GM12891 (cell line): ENCODE results near the gene ACAN.
A peak's percentile ranks its signal among the peaks of the same experiment; 100 is the strongest.

ENCODE experiments used
- DNase-seq: peaks from one replicate; pipeline ENCODE4 v3.0.0; 2011; ENCODE audit warnings: low spot score; ENCODE audit not compliant: insufficient read length
- FAIRE-seq: peaks from 2 replicates; lab custom pipeline; 2011; peaks lifted over from hg19 to GRCh38; lab: Jason Lieb, UNC
- PAX5 ChIP-seq: IDR thresholded peaks from 2 replicates; pipeline ENCODE4 v1.6.1; 2011; ENCODE audit warnings: low read length, moderate library complexity, mild to moderate bottlenecking; ENCODE audit not compliant: insufficient read depth, severe bottlenecking
- POLR2A ChIP-seq: IDR thresholded peaks from 2 replicates; pipeline ENCODE4 v1.6.1; 2011; ENCODE audit warnings: low read depth, low read length, control low read depth
- POLR2AphosphoS5 ChIP-seq: IDR thresholded peaks from 2 replicates; pipeline ENCODE4 v1.6.1; 2011; ENCODE audit warnings: low read depth, low read length, control low read depth
- POU2F2 ChIP-seq: IDR thresholded peaks from 2 replicates; pipeline ENCODE4 v1.6.1; 2011; ENCODE audit warnings: low read depth, mild to moderate bottlenecking, control low read depth, low read length, moderate library complexity
- SPI1 ChIP-seq: IDR thresholded peaks from 2 replicates; pipeline ENCODE4 v1.6.1; 2011; ENCODE audit warnings: low read depth, low read length, control low read depth
- TAF1 ChIP-seq: IDR thresholded peaks from 2 replicates; pipeline ENCODE4 v1.6.1; 2011; ENCODE audit warnings: low read depth, low read length, control low read depth

Gene ACAN

DNA sequence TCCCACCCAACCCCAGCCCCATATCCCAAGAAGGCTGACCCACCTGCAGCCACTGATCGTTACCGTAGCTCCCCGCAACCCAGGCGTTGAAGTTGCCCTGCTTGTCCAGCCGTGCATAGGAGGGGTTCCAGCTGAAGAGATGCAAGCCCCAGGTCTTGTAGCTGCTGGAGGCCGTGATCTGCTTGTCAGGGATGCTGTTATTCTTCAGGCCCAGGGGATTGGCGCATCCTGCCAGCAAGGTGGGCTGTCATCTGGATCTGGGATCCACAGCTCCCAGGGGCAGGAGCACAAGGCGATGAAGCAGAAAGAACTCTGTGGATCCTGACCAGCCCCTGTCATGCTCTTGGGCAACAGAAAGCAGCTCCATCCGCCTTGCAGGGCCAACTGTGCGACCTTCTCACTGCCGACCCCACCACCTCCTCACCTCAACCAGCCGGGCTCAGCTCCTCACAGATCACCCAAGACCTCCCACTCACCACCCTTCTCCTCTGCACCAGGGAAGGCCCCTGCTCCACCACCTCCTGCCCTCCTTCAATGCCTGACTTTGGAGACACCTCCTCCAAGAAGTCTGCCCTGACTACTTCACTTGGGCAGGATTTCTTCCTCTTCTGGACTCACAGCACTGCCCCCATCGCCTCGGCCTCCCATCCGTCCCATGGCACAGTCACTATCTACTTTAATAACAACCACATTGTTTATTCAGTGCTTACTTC lies 98.4 kb downstream of the ACAN start:
- TF ChIP-seq POU2F2 (no peak), SPI1 (no peak), POLR2A (no peak), POLR2AphosphoS5 (no peak), PAX5 (no peak), TAF1 (no peak)
- DNase-seq, result no peak
- FAIRE-seq, result no peak

DNA sequence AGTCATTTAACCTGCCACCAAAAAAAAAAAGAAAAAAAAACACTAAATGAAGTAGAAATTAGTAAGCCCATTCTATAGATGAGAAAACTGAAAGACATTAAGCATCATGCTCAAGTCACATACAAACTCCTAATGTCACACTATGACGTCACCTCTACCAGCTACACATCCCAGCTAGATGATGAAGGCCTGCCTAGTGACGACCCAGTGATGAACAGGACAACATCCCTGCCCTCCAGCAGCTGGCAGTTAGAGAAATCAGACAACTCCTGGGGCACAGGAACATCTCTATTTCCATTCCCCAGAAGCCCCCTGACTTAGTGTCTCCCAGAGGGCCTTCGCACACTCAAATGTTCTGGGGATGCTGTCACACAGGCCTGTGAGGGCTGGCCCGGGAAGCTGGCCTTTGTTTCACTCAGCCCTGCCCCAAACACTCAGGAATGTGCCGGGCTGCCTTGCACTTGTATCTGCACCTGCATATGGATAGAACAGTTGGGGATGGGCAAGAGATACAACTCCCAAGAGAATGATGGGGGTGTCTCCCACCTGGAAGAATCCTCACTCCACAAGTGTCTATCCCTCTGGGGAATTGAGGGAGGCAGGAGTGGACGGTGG lies 99.1 kb downstream of the ACAN start:
- DNase-seq (no peak), FAIRE-seq (no peak)
- TF ChIP-seq TAF1, result no peak
- no peak for TF ChIP-seq POLR2A
- no peak for TF ChIP-seq POLR2AphosphoS5
- TF ChIP-seq SPI1, result no peak
- no peak for TF ChIP-seq POU2F2
- TF ChIP-seq PAX5, result no peak

DNA sequence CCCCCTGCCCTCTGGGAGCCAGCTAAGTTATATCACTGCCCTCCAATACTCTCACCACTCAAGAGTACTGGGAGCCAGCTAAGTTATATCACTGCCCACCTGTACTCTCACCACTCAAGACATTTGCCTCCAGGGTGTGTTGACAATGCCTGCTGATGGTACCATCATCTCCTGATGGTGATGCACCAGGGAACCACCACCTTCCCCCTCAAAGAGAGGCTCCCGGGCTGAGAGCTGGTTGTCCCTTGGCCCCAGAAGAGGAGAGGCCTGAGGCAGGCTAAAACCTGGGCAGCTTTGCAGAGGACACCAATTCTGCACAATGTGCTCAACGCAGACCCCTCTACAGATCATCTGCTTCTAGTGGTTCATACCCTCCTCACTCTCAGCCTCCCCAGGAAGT lies 99.6 kb downstream of the ACAN start:
- no peak for FAIRE-seq
- DNase-seq, result no peak
- no peak for TF ChIP-seq SPI1
- TF ChIP-seq POLR2AphosphoS5, result no peak
- TF ChIP-seq POU2F2, result no peak
- no peak for TF ChIP-seq PAX5
- no peak for TF ChIP-seq TAF1
- TF ChIP-seq POLR2A, result no peak

DNA sequence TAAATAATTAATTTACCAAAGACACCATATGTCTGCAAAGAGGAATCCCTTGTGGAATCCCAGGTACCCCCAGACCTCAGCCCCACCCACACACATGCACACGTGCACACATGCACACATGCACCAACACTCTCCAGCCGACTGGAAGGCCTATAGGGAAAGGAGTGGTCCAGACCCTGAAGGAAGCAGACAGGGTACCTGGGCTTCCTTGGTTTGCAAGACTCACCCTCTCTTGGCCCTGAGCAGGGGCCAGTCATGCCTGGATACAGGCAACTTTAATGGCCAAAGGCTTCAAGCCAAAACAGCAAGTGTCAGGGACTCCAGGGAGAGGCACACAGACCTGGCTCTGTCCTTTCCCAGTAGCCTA lies 101.0 kb downstream of the ACAN start:
- no peak for FAIRE-seq
- no peak for DNase-seq
- TF ChIP-seq PAX5 (no peak), TAF1 (no peak), POLR2A (no peak), SPI1 (no peak), POLR2AphosphoS5 (no peak), POU2F2 (no peak)

DNA sequence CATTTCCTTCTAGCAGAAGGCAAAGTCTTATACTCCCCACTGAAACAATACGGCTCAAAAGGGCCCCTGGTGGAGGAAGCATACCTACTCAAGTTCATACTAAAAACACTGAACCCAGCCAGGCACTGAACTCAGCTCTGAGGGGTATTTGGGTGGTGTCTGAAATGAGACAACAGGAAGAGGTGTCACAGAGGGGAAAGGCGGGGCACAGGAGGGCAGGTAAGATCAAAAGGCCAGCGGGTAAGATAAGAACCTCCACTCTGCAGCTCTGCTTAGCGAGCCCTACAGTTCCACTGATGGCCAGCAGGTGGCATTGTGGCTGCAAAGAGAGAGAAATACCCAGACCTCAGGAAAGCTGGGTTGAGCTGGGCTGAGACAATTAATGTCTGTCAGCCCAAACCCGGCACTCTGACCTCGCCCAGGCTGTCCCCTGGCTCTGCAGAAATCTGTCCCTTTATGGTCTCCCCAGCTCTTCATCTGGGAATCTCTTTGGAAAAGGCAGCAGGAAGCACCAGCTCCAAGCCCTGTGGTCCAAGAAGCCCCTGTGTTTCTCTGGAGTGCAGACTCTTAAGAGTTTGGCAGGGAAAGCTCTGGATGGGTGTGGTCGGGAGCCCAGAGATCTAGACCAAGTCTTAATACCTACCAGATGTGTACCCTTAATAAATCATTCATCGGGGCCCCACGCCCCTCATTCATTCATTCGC lies 101.5 kb downstream of the ACAN start:
- TF ChIP-seq POU2F2 (no peak; the same call in 1 of the 2 replicates), TAF1 (no peak), SPI1 (no peak)
- FAIRE-seq, result peak; percentile 72
- peak; percentile 72 for DNase-seq

DNA sequence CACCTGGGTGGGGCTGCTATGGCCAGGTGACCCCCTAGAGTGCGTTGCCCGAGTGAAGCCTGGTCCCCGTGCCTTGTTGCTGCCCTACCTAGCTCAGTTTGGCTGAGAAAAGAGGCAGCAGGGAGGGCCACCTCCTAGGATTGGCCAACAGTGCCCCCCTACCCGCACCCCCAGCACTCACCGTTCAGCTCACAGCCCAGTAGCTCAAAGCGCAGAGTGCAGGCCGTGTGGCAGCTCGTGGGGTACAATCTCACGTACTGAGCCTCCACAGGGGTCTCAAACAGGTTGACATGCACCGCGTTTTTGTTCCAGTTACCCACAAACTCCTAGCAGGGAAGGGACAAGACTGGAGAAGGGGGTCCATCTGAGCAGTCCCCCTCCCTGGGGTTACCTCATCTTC lies 102.3 kb downstream of the ACAN start:
- FAIRE-seq, result no peak
- TF ChIP-seq POLR2AphosphoS5 (no peak), POU2F2 (no peak), PAX5 (no peak), TAF1 (no peak), SPI1 (no peak), POLR2A (no peak)
- peak; percentile 0 for DNase-seq

DNA sequence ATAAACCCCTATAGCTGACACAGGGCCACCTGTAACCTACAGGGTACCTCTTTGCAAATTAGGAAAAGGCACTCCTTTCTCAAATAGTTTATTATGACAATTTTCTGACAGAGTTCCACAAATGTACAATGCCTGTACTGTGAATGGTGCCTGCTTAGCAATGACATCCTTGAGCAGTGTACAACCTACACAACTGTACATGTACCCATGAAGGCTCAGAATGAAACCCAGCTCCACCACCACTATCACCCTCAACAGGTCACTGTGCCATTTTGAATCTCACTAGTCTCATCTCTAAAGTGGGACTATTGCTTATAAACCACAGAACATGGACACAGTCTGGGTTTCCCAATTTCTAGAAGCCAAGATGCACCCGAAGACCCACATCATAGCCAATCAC lies 102.9 kb downstream of the ACAN start:
- DNase-seq (no peak), FAIRE-seq (no peak)
- TF ChIP-seq TAF1 (no peak), POLR2A (no peak), POU2F2 (no peak), SPI1 (no peak), PAX5 (no peak), POLR2AphosphoS5 (no peak)

DNA sequence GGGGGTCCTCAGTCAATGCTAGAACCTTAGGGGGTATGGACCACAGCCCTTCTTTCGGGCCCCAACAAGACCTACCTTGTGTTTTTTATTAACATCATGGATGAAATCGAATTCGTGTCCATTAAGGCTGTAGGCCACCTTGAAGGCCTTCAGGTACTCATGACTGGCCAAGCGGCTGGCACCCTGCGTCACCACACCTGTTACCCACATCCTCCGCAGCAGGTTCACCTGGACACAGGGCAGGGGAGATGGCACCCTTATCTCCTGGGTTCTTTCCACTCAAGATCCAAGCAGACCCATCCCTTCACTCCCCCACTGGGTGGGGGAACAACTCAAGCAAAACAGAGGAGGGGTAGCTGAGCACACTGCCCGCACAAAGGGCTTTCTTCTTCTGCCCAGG lies 103.3 kb downstream of the ACAN start:
- FAIRE-seq (no peak), DNase-seq (no peak)
- TF ChIP-seq SPI1 (no peak), POLR2A (no peak), TAF1 (no peak), PAX5 (no peak), POLR2AphosphoS5 (no peak), POU2F2 (no peak)

DNA sequence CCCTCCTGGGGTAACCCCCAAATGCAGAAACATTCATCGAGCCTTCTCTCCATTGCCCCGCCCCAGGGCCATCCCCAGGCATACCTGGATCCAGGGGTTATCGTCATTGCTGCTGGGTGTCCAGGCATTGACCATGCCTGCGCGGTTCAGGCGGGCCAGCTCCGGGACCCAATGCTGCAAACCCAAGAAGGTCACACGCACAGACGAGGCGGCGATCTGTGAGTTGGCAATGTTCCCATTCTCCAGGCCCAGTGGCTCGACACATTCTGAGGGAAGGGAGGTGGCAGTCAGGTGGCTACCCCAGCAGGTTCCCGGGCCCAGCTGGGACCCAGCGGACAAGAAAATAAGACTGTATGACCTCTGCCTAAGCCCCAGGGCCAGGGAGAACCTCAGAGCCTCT lies 103.9 kb downstream of the ACAN start:
- DNase-seq (no peak), FAIRE-seq (no peak)
- no peak for TF ChIP-seq POU2F2
- TF ChIP-seq POLR2AphosphoS5, result no peak
- TF ChIP-seq SPI1, result no peak
- no peak for TF ChIP-seq POLR2A
- TF ChIP-seq TAF1, result no peak
- no peak for TF ChIP-seq PAX5

DNA sequence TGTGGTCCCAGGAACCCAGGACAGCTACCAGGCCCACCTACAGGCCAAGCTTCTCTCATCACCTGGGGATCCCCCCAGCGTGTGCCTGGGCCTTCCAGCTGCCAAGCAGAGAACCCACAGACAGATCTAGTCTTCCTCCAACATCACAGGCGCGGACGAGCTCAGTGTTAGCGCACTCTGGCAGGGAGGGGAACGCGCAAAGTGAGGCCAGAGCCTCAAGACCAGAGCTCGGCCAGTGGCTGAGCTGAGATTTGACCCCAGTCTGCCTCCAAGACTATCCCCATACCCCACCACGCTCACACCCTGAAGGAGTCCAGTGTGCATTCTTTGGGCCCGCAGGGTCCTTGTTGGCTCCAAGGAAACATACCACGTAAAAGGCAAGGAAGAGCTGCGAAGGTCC lies 104.9 kb downstream of the ACAN start:
- no peak for FAIRE-seq
- TF ChIP-seq SPI1, result no peak
- no peak for TF ChIP-seq PAX5
- TF ChIP-seq POLR2A, result no peak
- no peak for TF ChIP-seq POU2F2
- TF ChIP-seq POLR2AphosphoS5, result no peak
- TF ChIP-seq TAF1, result no peak

More for the DNA sequence above, 104.9 kb downstream of the ACAN start:
- no peak for DNase-seq
